Inferior parietal cortex (tissue), 1 donor: ENCODE results near the gene OR5D18.
"Not testable (repeated sequence)": the region's sequence is repeated elsewhere in the genome, so short reads cannot be mapped to it uniquely, and the experiment has no call there.

Experiments used
- DNase-seq: peaks from one replicate; pipeline ENCODE4 v3.0.0-alpha.2; 2016; ENCODE audit errors: extremely low spot score

Gene OR5D18

DNA sequence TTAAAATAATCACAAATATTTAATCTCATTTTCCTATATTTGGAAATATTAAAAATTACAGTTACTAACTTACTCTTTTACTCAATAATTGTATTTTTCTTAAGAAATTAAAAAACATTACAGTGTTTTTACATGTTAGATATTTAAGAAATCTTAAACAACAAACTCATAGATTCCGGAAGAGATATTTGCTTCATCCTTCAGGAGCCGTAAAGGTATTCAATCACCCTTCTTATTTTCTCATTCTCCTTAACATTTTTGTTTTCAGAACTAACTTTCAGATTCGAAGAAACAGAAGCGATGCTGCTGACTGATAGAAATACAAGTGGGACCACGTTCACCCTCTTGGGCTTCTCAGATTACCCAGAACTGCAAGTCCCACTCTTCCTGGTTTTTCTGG lies at the start of gene OR5D18:
TSS of gene OR5D18 (plus strand) at position 301 of the 400 bp plus-strand sequence. CDS start at position 301, 0 bp downstream.
- DNase-seq: no peak

DNA sequence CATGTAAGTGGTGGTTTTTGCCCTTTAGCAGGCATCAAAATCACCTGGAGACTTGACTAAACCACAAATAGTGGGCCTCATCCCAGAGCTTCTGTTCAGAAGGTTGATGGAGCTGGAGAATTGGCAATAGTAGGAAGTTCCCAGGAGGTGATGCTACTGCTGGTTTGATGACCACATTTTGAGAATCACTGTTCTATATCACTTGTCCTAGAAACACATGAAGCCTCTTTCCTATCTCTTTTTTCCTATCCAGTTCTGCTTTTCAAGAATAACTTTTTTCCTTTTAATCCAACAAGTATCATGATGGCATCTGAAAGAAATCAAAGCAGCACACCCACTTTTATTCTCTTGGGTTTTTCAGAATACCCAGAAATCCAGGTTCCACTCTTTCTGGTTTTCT lies 46.3 kb upstream of the OR5D18 start, which contains the start of gene OR5D13:
TSS of gene OR5D13 (plus strand) at position 301 of the 400 bp plus-strand sequence. CDS start at position 301, 0 bp downstream.
- DNase-seq: no peak

DNA sequence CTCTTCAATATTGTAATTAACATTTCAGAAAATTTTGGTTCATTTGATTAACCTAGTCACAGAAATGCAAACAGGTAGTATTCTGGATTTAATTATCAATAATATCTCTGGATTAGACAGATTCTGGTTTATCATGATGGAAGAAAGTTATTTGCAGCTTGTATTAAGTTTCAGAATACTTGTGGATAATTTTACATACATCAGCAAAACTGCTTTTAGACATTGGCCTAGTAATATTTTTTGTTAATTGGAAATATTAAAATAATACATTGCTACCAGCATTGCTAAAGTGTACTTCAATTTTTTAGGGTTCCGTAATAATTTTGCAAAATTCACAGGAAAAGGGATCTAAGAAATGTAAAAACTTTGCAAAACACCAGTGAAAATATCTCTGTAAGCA lies 27.8 kb upstream of the OR5D18 start:
- no peak for DNase-seq

DNA sequence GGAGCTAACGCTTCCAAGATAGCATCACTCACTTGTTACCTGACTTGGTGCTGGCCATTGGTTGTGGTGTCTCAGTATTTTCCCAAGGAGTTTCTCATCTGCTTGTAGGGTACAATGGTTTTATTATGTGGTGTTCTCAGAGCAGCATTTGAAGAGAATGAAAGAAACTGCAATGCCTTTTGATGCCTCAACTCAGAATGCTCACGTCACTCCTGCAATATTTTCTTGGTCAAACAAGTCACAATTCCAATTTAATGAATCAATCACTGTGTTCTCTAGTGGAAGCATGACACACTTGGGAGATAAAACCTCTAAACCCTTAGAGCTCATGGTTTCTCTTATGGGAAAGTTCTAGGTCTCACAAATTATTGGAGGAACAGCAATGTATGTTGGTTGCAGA lies 26.1 kb upstream of the OR5D18 start:
- no peak for DNase-seq

DNA sequence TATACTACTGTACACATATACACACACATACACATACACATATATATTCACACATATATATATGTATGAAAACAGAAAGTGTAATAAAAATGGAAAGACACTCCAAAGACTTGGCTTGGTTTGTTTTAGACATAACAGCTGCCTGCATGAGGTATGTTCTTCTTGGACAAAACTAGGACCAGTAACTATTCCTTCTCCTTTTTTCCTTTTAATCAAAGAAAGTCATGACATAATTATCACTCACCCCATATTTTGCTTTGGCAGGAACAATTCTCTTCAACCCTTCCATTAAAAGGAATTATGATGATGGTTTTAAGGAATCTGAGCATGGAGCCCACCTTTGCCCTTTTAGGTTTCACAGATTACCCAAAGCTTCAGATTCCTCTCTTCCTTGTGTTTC lies 24.2 kb upstream of the OR5D18 start, which contains the start of gene OR5D14:
TSS of gene OR5D14 (plus strand) at position 301 of the 400 bp plus-strand sequence. CDS start at position 301, 0 bp downstream.
- no peak for DNase-seq

DNA sequence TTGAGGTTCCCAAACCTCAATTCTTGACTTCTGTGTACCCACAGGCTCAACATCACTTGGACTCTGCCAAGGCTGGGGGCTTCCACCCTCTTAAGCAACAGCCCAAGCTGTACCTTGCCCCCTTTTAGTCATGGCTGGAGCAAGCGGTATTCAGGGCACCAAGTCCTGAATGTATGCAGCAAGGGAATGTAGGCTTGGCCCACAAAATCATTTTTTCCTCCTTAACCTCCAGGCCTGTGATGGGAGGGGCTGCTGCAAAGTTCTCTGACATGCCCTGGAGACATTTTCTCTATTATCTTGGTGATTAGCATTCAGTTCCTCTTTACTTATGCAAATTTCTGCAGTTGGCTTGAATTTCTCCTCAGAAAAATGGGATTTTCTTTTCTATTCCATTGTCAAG lies 13.2 kb upstream of the OR5D18 start:
- DNase-seq: no peak

DNA sequence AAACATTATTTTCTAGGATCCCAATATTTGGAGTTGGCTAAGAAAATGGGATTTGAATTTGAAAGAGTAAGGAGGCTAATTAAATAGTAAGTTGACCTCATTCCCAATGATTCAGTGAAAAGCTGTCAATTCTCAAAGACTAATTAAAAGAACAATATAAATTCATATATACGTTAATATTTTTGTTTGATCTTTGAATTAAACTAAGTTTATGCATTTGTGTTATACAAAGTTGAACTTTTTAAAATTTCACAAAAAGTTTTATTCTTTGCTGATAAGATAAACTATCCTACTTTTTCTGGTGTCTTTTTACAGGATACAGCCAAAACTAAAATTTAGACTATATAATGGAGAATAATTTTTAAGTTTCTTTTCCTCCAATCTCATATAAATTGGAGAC lies 8.4 kb upstream of the OR5D18 start, which contains the start of gene OR5L1:
TSS of gene OR5L1 (plus strand) at position 301 of the 400 bp plus-strand sequence. CDS start 100 bp downstream, outside the sequence.
- no peak for DNase-seq

DNA sequence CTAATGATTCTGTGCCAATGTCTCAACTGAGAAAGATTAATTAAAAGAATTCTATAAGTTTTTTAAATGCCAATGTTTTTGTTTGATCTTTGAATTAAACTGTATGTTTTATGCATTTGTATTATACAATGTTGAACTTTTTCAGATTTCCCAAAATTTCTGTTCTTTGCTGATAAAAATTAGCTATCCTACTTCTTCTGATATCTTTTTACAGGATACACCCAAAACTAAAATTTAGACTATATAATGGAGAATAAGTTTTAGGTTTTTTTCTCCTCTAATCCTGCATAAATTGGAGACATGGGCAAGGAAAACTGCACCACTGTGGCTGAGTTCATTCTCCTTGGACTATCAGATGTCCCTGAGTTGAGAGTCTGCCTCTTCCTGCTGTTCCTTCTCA lies 7.5 kb downstream of the OR5D18 start, which contains the start of gene OR5L2:
TSS of gene OR5L2 (plus strand) at position 301 of the 400 bp plus-strand sequence. CDS start at position 301, 0 bp downstream.
- no peak for DNase-seq

DNA sequence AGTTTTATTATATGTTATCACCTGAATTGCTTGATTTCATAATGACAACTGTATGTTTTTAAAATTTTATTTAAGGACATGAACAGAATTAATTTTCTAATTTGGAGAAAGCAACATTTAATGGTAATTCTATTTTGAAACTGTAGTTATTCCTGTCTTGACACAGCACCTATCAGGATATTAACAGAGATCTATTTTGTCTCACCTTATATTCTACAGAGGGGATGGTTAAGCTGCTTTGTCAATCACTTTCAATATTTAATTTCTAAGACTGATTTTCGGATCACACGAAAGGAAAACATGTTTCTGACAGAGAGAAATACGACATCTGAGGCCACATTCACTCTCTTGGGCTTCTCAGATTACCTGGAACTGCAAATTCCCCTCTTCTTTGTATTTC lies 19.0 kb downstream of the OR5D18 start, which contains the start of gene OR5D16:
TSS of gene OR5D16 (plus strand) at position 301 of the 400 bp plus-strand sequence. CDS start at position 301, 0 bp downstream.
- no peak for DNase-seq

DNA sequence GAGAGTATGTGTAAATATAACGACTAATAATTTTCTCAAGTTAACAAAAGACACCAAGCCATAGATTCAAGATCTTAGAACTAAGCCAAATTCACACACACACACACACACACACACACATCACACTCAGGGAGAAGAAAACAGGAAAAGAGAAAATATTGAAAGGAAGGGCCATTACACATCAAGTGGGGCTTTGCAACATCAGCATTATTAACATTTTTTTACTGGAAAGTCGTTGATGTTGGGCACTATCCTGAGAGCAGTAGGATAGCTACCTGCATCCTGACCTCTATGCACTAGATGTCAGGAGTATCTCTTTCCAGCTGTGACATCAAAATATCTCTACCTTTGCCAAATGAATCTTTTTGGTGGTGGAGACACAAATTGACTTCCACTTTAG lies 28.0 kb downstream of the OR5D18 start:
- DNase-seq: no peak

DNA sequence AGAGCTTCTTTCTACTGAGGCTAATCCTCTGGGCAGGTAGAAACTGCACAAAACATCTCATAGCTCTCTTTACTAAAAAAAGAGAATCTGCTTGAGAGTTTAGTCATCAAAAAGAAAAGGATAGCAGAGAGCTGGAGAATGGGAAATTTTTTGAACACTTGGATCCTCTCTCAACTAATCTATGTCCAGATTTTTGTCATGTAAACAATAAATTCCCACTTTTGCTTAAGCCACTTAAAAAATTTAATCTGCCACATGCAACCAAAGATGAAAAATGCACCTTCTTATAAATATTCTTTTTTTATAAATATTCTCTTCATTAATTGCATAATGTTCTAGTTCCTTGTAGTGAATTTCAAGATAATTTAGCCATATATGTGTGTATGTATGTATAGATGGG lies 29.6 kb downstream of the OR5D18 start:
- no peak for DNase-seq

DNA sequence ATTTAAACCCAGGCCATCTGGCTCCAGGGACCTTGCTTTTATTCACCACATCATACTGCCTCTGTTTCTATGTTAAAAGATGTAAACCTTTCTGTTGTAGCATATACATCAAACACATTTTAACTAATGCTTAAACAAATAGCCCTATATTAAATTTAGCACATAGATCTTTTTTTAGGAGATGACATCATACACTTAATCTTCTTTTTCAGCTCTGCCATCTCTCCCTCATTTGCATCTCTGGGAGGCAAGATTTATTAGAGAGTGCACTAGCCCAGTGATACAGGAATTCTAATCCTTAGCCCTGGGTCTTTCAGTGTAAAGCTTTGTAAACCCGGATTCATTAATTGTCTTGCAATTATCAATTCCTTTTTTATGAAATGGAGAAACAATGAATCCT lies 32.7 kb downstream of the OR5D18 start:
- DNase-seq: no peak

DNA sequence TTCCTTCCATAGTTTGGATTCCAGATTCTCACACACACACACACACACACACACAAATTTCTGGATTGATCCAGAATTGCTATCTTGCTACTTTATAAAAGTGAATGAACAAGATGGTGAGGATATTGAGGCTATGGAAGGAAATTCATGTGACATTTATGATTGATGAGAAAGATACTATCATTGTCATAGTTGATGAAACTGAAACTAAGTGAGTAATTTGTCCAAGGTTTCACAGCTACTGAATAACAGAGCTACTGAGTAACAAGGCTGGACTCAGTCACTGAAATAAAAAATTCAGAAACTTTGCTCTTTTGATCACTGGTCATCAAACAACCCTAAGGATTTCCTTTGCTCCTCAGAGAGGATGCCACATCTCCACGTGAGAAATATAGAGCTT lies 35.3 kb downstream of the OR5D18 start:
- DNase-seq: no peak

DNA sequence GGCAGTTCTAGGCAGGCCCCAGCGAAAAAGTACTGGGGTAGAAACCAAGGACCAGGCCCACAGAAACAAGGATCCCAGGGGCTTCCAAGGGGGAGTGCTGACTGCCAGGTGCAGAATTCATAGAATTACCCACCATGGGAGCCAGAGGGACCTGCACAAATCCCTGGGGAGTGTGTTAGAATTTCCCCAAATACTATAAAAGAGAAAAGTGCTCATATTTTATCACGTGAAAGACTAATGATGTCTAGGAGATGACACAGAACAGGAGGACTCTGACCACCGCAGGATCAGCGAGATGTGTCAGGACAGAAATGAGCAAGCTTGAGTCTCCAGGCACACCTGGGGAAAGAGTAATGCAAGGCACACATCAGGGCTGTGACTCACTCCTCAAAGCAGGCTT lies 47.9 kb downstream of the OR5D18 start:
- not testable (repeated sequence) for DNase-seq
